NCI-H1417 treated with DMSO at 0.1 percent for 48 hours (cell line): Measurements from ENCODE around the gene WNT5B.

Experiments
- DNase-seq: peaks from one replicate; lab custom pipeline; 2025; lab: John Stamatoyannopoulos, UW

WNT5B gene

GRCh38 chr12:1628666-1629337 is at the start of gene WNT5B:
Gene WNT5B (plus strand): TSS chr12:1629231. CDS start chr12:1631355, 2,124 bp downstream.
- no peak for DNase-seq

GRCh38 chr12:1579651-1580435 is 49.2 kb upstream of the WNT5B start:
- no peak for DNase-seq

GRCh38 chr12:1580526-1580925 is 48.5 kb upstream of the WNT5B start:
- no peak for DNase-seq

- no peak for DNase-seq
Observed at GRCh38 chr12:1581973-1582708, 46.9 kb upstream of the WNT5B start.

GRCh38 chr12:1582709-1583050 is 46.4 kb upstream of the WNT5B start:
- DNase-seq = no peak

GRCh38 chr12:1583421-1584078 is 45.5 kb upstream of the WNT5B start:
- peak; percentile 79 for DNase-seq

GRCh38 chr12:1584326-1584725 is 44.7 kb upstream of the WNT5B start:
- DNase-seq = no peak

GRCh38 chr12:1587927-1588574 is 41.0 kb upstream of the WNT5B start:
- DNase-seq = no peak

- no peak for DNase-seq
Observed at GRCh38 chr12:1588575-1588947, 40.5 kb upstream of the WNT5B start.

- no peak for DNase-seq
Observed at GRCh38 chr12:1590221-1590979, 38.6 kb upstream of the WNT5B start.

GRCh38 chr12:1591034-1591433 is 38.0 kb upstream of the WNT5B start:
- DNase-seq = no peak

GRCh38 chr12:1591543-1591942 is 37.5 kb upstream of the WNT5B start:
- no peak for DNase-seq

- DNase-seq = no peak
Observed at GRCh38 chr12:1592444-1593173, 36.4 kb upstream of the WNT5B start.

- no peak for DNase-seq
Observed at GRCh38 chr12:1593174-1594005, 35.6 kb upstream of the WNT5B start.

GRCh38 chr12:1594006-1594260 is 35.1 kb upstream of the WNT5B start:
- DNase-seq = no peak

- peak; percentile 51 for DNase-seq
Observed at GRCh38 chr12:1594261-1595025, 34.6 kb upstream of the WNT5B start, which contains the start of gene FBXL14. Gene FBXL14 (minus strand): TSS chr12:1594581. CDS start chr12:1594066, 515 bp downstream.

- no peak for DNase-seq
Observed at GRCh38 chr12:1595026-1595561, 33.9 kb upstream of the WNT5B start.

- no peak for DNase-seq
Observed at GRCh38 chr12:1595690-1596347, 33.2 kb upstream of the WNT5B start.
